ENCODE measurements around the gene AFP.

AFP gene

DNA sequence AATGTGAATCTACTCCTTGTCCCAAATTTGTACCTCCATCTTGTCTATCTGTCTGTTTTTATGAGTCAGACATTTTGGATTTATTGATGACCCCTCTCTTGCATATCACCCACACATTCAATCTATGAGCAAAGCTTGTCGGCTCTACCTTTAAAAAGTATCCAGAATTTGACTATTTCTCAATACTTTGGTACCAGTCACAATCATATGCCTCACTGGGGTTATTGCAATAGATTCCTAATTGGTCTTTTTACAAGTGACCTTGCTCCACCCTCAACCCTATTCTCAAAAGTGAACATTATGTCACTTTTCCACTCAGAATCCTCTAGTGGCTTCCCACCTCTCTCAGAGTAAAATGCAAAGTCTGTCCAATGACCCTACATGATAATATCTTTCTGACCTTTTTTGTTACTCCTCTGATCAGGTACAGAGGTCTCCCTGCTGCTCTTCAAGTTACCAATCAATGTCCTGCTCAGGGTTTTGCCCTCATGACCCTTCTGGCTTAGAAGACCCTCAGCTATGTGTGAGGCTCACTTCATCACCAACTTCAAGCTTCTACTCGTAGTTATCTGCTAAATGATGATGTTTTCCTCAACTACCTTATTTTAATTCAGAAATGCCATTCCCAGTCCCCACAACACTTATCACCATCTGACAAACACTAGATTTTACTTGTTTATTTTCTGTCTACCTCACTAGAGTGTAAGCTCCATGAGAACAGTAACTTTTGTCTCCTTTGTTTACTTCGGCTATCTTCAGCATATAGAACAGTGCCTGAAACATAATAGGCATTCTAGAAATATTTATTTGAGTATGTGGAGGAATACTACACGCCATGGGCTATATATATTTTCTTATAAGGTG lies 22.4 kb downstream of the AFP start:
- DNase-seq (ENCODE audit: low spot score) = no peak

DNA sequence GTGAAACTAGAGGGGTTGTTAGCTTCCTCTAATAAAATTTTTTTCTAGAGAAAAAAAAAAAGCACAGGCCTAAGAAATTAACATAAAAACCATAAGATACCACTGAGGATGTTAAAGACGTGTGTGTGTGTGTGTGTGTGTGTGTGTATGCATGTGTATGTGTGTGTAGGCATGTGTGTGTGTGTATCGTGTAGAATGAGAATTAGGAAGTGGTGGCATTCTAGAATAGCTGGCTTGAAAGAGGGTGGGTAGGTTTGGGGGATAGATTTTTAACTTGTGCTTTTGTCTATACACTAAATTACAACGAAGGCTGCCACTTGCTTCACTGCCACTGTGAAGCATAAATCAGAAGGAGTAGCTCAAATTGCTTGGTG lies 23.0 kb downstream of the AFP start:
- no peak for DNase-seq (ENCODE audit: low spot score)

DNA sequence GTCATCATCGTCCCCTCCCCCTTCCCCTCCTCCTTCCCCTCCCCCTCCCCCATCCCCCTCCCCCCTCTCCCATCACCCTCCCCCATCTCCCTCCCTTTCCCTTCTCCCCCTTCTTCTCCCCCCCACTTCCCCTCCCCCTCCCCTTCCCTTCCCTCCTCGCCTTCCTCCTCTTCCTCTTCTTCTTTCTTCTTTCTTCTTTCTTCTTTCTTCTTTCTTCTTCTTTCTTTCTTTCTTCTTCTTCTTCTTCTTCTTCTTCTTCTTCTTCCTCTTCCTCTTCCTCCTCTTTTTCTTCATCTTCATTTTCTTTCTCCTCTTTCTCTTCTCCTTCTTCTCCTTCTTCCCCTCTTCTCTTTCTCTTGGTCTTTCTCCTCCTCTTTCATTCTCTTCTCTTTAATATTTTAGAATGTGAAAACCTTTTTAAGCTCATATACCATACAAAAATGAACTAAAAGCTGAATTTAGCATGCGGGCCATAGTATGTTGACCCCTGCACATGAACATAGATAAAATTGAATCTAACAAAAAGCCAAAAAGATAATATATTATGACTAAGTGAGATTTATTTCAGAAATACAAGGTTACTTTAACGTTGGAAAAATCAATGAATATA lies 25.0 kb downstream of the AFP start:
- no peak for DNase-seq (ENCODE audit: low spot score)

DNA sequence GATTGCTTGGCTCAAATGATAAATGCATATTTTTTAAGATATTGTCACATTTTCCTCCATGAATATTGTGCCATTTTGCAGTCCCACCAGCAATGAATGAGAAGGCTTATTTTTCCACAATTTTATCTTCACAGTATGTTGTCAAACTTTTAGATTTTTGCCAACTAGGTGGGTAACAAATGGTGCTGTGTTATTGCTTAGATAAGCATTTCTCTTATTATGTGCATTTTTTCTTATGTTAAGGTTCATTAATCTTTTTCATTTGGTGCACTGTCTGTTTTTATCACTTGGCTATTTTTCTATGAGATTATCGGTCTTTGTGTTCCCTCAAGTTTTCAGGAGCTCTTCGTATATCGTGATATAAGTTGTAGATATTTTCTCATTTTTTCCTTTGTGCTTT lies 32.1 kb downstream of the AFP start:
- DNase-seq (ENCODE audit: low spot score) = no peak

DNA sequence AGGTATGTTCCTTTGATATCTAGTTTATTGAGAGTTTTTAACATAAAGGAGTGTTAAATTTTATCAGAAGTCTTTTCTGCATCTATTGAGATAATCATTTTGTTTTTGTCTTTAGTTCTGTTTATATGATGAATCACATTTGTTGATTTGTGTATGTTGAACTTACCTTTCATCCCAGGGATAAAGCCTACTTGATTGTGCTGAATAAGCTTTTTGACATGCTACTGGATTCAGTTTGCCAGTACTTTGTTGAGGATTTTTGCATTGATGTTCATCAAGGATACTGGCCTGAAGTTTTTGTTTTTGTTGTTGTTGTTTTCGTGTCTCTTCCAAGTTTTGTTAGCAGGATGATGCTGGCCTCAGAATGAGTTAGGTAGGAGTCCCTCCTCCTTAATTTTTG lies 34.7 kb downstream of the AFP start:
- no peak for DNase-seq (ENCODE audit: low spot score)

DNA sequence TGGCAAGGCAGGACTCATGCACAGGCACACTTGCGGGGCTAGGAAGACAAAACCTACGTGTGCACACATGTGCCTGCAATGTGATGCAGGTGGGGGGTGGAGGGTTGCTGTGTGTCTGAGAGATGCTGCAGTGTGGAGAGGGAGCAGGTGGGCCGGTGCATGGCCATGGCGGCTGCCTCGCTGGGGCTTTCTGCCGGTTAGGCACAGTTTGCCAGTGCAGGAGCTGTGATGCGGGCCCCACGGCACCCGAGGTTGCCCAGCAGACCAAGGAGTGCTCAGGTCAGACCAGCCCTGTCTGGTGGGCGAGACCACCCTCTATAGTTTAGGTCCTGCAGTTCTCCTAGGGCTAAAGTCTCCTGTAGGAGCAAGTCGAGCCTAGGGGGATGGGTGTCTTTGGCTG lies 41.2 kb downstream of the AFP start:
- no peak for DNase-seq (ENCODE audit: low spot score)

DNA sequence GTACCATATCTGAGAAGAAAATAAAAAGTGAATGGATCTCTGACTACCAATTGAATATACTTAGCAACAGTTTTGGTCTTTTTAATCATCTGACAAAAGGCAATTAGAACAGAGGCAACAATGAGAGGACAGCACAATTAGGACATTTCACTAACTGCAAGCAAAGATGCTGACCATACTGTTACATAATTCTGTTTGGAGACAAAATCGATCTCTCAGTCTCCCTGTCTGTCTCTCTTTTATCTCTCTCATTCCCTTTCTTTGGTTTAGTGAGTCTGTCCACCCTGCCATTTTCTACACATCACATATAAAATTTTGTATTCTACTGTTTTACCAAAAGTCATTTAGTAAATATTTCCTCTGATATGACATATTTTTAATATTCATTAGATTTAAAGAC lies 43.3 kb downstream of the AFP start:
- no peak for DNase-seq (ENCODE audit: low spot score)

DNA sequence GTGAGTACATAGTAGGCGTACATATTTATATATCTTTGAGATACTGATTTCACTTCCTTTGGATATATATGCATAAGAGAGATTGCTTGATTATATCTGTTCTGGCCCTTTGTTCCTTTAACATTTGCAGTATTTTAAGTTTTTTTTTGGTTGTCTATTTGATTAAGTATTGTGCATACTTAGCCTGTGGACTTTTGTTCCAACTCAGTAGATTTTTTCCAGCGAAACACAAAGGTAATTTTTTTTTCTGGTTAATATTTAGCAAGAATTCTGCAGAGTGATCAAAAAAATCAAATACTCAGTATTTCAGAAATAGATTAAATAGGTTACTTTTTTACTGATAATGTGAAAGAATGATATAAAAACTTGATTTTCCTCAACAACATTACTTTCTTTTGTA lies 45.3 kb downstream of the AFP start, which contains the start of gene AFM:
TSS of gene AFM (plus strand) at position 388 of the 400 bp plus-strand sequence. CDS start 31 bp downstream, outside the sequence.
- no peak for DNase-seq (ENCODE audit: low spot score)

DNA sequence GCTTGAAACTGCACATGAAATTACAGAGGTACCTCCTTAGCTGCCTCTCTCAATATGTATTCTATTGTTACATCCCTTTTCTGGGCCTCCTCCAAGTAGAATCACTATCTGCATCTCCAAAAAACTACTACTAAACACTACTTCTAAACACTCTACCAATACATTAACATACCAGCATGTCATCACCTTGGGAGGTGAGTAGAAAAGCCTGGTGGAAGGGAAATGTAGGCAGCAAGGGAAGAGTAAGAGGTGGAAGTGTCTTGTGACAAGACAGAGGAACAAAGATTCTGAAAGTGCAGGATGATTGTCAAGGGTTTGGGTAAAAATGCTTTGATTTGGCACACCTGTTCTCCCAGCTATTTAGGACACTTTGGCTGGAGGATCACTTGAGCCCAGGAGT lies 49.1 kb downstream of the AFP start:
- DNase-seq (ENCODE audit: low spot score) = no peak

DNA sequence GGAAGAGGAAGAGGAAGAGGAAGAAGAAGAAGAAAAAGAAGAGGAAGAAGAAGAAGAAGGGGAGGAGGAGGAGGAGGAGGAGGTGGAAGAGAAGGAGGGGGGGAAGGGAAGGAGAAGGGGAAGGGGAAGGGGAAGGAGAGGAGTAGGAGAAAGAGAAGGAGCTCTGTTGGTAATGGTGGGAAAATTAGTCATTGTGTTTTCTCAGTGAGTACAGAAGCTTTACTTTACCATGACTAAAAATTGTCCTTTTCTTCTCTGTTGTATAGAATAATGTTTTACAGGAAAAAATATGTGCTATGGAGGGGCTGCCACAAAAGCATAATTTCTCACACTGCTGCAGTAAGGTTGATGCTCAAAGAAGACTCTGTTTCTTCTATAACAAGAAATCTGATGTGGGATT lies 49.6 kb downstream of the AFP start:
- DNase-seq (ENCODE audit: low spot score) = no peak

DNA sequence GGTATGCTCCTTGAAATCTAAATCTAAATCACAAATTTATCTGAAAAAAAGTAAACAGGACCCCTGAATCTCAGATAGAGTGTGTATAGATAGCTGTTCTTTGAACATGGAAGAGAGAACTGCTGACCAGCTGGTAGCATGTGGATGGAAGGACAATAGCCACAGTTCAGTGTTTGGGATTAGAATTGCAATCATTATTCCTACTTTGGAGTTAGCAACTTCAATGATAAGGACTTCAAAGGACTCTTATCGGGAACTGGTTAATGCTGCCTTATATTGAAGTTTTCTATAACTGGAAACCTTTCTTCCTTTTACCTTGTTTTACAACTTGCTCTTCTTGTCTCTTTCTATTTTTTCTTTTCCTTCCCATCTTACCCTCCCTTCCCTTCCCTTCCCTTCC lies 50.5 kb downstream of the AFP start:
- DNase-seq (ENCODE audit: low spot score) = no peak

DNA sequence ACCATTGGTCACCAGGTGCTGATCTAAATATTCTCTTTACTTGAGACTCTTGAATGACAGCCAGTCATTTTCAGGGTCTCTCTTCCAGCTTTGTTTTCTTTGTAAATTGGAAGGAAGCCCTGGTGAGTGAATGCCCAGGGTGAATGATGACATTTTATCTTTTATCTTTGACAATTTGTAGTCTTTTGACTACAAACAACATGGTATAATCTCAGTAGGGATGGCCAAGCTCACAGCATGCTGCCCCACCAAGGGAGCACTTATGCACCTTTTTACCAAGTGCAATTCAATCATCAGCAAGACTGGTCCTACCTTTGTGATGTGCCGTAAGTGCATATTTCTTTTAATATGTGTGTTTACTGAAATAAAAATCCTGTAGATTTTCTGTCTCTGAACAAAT lies 51.2 kb downstream of the AFP start:
- no peak for DNase-seq (ENCODE audit: low spot score)

DNA sequence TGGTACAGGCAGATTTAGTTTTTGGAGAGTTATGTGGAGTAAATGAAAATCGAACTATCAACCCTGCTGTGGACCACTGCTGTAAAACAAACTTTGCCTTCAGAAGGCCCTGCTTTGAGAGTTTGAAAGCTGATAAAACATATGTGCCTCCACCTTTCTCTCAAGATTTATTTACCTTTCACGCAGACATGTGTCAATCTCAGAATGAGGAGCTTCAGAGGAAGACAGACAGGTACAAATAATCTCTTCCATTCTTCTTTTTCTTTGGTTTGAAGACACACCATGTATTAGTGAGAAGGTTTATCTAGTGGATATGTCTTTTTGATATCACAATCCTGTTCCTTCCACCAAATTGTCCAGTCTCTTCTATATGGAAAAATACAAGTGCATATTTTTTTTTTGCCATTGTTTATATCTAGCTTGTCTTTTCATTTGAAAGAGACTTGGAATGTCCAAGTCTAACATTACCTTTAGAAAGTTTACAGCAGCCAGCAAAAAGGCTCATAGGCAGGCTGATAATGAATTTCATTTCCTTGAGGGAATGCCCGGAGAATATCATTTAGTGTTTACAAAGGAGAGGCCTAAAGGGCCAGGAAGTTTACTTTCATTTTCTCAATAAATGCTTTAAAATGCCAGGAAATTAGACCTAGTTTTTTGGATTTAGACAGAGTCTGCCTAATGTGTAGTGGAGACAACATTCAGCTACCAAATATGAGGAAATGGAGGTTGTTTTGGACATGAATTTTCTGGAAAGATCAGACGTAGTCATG lies 64.2 kb downstream of the AFP start:
- no peak for DNase-seq (ENCODE audit: low spot score)

DNA sequence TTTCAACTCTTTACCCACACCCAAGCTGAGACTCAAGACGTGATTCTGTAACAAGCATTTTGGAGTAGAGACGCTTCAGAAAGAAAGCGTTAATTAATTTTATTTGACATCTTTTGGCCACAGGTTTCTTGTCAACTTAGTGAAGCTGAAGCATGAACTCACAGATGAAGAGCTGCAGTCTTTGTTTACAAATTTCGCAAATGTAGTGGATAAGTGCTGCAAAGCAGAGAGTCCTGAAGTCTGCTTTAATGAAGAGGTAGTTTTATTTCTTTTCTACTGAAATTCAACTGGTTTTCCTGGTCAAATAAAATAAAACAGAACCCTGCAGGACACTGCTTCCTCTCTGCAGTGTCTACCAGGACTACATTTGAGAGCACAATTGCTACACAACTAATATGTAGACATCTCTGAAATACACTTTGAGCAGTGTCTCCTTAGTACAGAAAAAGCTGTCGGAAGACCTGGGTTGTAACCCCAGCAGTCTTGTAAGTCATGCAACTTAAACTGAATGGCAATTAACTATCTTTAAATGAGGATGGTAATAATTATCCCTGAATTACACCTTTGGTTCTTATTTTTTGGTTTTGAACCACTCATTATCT lies 65.7 kb downstream of the AFP start:
- DNase-seq (ENCODE audit: low spot score) = no peak

DNA sequence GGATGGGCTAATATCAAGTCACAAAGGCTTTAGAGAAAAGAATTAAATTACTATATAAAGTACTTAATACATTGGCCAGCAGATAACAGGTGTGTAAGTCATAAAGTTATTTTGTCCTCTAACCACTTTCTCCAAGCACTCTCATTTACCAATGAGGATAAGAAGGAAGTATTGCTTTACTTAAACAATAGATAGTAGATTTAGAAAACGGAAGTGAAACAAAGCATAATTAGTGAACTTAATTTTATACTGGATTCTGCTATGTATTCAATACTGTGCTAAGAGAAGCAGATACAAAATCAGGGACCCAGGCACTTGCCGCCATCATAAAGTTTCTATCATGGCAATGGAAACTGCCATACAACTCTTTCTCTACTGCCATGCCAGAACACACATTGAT lies 69.5 kb downstream of the AFP start:
- no peak for DNase-seq (ENCODE audit: low spot score)
